GM12875 (cell line): ENCODE data around the gene GULP1.

ENCODE experiments used
- H3K4me3 ChIP-seq: one replicate; pipeline ENCODE4 v1.5.1; 2011; ENCODE audit warnings: low read depth, low read length, control low read depth
- TF ChIP-seq, protein P1 (sequence below): IDR thresholded peaks from 2 replicates; pipeline ENCODE4 v1.5.1; 2011; ENCODE audit warnings: low read depth, mild to moderate bottlenecking, control low read depth, inconsistent platforms, low read length, moderate library complexity, borderline replicate concordance; ENCODE audit not compliant: insufficient read depth

Gene GULP1

GRCh38 chr2:188572592-188572991 lies 280.9 kb downstream of the GULP1 start:
- TF ChIP-seq, protein P1, sequence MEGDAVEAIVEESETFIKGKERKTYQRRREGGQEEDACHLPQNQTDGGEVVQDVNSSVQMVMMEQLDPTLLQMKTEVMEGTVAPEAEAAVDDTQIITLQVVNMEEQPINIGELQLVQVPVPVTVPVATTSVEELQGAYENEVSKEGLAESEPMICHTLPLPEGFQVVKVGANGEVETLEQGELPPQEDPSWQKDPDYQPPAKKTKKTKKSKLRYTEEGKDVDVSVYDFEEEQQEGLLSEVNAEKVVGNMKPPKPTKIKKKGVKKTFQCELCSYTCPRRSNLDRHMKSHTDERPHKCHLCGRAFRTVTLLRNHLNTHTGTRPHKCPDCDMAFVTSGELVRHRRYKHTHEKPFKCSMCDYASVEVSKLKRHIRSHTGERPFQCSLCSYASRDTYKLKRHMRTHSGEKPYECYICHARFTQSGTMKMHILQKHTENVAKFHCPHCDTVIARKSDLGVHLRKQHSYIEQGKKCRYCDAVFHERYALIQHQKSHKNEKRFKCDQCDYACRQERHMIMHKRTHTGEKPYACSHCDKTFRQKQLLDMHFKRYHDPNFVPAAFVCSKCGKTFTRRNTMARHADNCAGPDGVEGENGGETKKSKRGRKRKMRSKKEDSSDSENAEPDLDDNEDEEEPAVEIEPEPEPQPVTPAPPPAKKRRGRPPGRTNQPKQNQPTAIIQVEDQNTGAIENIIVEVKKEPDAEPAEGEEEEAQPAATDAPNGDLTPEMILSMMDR = no peak
- no peak overlapping the region for H3K4me3 ChIP-seq

- H3K4me3 ChIP-seq = no peak overlapping the region
- TF ChIP-seq, protein P1 = no peak
Observed at GRCh38 chr2:188573453-188573852, 281.8 kb downstream of the GULP1 start.

GRCh38 chr2:188576006-188576405 lies 284.3 kb downstream of the GULP1 start:
- TF ChIP-seq, protein P1 = no peak
- H3K4me3 ChIP-seq = no peak overlapping the region

DNA sequence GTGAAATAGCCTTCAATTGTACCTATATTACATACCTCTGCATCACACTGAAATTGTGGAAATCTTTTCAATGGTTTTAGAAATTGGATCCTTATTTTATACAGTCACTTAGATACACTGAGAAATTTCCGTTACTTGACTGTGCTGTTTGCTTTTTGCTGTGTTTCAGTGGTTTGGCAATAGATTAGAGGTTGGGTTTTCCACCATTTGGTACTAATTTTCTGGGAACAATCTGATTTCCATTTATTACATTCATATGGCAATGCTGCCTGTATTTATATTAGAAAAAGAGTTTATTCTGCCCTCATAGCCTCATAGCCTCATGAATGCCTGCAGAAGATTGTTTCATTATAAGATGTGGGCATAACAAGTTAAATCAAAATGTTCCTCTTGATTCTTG lies 285.0 kb downstream of the GULP1 start:
- H3K4me3 ChIP-seq = no peak overlapping the region
- TF ChIP-seq, protein P1 = no peak

- TF ChIP-seq, protein P1 = no peak
- no peak overlapping the region for H3K4me3 ChIP-seq
Observed at GRCh38 chr2:188577231-188577630, 285.6 kb downstream of the GULP1 start.

GRCh38 chr2:188580738-188581137 lies 289.1 kb downstream of the GULP1 start:
- TF ChIP-seq, protein P1 = no peak

GRCh38 chr2:188582211-188582610 lies 290.5 kb downstream of the GULP1 start:
- H3K4me3 ChIP-seq = no peak overlapping the region
- TF ChIP-seq, protein P1 = no peak

More at GRCh38 chr2:188580738-188581137, 289.1 kb downstream of the GULP1 start:
- H3K4me3 ChIP-seq = no peak overlapping the region
